SW480 (cell line): ENCODE results near the gene ID2.

ENCODE experiments used
- DNase-seq: peaks from one replicate; pipeline ENCODE4 v3.0.0-alpha.2; 2016; ENCODE audit warnings: low spot score

ID2 gene, protein sequence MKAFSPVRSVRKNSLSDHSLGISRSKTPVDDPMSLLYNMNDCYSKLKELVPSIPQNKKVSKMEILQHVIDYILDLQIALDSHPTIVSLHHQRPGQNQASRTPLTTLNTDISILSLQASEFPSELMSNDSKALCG

DNA sequence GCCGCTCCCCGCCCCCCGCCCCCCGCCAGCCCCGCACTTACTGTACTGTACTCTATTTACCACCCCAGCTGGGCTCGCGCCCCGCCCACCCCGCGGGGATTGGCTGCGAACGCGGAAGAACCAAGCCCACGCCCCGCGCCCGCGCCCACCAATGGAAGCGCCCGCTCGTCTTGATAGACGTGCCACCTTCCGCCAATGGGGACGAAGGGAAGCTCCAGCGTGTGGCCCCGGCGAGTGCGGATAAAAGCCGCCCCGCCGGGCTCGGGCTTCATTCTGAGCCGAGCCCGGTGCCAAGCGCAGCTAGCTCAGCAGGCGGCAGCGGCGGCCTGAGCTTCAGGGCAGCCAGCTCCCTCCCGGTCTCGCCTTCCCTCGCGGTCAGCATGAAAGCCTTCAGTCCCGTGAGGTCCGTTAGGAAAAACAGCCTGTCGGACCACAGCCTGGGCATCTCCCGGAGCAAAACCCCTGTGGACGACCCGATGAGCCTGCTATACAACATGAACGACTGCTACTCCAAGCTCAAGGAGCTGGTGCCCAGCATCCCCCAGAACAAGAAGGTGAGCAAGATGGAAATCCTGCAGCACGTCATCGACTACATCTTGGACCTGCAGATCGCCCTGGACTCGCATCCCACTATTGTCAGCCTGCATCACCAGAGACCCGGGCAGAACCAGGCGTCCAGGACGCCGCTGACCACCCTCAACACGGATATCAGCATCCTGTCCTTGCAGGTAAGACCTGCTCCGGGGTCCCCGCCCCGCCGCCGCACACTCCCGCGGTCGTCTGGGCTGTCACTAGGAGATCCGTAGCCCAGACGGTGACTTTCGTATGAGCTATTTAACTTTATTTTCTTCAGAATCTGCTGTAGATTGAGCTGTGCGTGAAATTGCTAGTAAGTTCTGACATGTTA is at the start of gene ID2:
Gene ID2, plus strand, starts transcription at position 271 of the 907 bp plus-strand sequence. Its CDS starts 110 bp downstream, at position 381.
- DNase-seq, result peak; percentile 99

DNA sequence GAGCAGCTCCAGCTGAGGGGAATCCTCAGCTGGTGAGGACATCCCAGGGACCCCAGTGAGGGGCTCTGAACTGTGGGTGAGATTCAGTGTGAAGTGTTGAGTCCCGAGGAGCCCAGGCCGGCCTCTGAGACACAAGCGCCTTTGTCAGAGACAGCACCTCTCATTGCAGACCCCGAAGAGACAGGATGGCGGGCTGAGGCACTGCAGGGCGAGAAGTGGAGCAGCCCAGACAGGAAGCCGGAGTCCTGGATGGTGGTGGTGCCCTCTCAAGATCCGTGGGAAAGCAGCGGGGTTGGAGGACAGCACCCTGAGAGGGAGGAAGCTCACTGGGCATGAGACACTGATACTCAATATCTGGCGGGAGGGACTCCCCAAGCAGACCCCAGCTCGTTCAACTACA is 49.1 kb upstream of the ID2 start:
- DNase-seq, result no peak

DNA sequence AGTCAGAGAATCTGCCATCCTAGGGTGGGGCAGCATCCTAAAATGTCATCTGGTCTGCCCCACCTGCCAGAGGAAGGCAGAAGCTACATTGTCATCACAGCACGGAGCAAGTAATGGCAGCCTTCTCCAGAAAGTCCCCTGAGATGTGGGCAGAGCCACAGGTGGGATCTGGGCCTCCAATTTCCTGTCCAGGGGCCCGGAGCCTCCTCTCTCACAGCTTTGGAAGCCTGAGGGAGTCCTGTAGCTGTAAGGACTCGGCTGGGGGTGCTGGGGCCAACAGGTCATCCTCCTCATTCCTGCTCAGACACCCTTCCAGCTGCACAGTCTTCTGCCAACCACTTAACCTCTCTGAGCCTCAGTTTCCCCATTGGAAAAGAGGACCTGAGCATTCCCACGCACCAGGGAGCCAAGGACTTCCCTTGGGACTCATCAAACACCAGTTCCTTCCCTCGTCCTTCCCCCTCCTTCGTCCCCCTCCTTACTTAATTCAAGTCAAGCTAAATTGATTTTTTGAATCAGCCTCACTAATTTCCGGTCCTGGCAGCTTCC is 48.6 kb upstream of the ID2 start:
- peak; percentile 37 for DNase-seq

DNA sequence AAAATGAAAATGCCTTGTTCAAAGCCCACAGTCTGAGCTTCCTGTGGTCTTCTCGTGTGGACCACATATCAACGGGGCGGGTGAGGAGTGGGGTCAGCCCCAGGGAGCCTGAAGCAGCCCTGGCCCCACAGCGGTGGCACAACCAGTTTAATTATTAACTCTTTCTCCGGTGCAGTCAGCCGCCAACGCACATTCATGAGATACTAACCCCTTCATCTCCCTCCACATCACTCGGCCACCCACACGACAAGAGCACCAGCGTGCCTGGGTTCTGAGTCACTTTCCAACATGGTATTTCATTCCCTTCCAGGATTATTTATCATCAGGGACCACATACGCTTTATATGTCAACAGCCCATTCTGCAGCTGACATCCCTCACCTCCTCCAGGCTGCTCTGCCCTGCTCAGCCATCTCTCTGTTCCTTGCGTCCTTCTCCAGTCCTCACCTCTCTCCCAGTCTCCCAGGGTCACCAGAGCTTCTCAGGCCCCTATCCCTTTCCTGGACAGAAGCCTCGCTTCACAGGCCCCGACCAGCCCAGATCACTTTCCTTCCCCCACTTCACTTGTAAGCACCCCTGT is 48.0 kb upstream of the ID2 start:
- DNase-seq, result peak; percentile 99

DNA sequence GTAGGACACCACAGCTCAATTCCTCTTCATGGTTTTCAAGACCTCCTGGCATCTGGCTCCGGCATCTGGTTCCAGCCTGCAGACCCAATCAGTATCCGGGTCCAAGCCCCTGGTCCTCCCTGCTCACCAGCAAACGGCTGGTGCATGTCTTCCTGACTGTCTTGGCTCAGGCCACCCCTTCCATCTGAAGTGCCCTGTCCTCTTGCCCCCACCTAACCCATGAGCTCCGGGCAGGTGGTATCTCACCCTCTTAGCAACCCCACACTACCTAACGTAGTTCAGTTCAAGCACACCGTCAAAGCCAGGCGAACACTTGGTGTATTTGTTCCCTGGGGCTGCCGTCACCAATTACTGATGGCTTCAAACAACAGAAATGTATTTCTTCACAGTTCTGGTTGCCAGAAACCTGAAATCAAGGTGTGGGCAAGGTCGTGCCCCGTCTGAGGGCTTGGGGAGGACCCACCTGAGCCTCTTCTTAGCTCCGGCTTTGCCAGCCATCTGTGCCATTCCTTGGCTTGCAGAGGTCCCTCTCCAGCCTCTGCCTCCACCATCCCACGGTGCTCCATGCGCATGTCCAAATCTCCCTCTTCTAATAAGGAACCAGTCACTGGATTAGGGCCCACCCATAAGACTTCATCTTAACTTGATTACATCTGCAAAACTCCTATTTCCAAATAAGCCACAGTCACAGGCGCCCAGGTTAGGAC is 47.2 kb upstream of the ID2 start:
- no peak for DNase-seq

DNA sequence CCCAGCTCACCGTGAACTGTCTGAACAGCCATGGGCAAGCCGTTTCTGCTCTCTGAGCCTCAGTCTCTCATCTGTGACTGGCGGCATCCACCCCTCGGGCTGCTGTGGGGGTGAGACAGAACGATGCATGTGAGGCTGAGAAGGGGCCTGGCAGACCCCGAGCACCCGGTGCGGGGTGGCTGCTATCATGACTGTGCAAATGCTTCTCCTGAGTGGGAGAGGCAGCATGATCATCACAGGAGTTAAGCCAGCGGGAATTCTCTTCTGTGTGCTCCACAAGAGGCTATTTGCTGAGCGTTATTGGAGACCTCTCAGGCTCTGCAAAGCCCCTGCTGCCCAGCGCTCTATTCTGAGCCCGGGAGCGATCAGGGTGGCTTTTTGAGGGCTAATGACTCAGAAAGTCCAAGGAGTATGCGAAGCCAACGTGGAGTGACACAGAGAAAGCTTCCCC is 45.8 kb upstream of the ID2 start:
- no peak for DNase-seq

DNA sequence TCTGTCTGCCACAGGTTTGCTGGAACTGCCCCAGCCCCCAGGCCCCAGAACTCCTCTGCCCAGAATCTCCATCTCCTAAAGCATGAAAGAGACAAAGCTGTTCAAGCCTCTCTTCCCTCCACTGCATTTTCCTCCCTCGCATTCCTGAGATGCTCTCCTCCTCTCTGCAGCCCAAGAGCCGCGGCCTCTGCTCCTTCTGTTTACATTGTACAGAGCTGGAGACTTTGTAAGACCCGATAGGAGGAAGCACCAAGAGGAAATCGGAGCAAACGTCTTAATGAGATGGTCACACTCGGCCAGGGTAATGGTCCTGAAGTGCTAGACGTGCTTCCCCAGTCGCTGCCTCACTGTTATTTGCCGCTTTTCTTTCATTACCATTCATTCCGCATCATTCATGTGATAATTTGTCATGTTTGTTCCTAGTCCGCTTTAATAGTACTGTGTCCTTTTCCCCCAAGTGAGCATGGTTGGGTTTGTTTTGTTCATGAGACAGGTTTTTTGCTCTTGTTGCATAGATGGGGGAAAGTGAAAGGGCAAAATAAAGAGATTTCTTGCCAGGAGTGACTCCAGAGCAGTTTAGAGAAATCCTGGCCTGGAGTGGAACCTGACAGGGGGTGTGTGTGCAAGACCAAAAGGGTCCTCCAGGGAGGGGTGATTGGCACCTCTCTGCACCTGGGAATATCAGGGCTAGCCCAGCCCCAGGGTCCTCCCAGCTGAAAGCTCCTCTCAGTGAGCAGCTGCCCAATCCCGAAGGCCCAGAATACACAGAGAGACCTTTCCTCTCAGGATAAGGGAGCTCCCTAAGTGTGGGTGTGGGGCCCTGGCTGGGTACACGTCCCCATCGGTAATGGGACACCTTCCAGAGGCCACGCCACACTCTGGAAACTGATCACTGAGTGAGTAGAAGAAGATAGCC is 44.9 kb upstream of the ID2 start:
- DNase-seq, result peak; percentile 42

DNA sequence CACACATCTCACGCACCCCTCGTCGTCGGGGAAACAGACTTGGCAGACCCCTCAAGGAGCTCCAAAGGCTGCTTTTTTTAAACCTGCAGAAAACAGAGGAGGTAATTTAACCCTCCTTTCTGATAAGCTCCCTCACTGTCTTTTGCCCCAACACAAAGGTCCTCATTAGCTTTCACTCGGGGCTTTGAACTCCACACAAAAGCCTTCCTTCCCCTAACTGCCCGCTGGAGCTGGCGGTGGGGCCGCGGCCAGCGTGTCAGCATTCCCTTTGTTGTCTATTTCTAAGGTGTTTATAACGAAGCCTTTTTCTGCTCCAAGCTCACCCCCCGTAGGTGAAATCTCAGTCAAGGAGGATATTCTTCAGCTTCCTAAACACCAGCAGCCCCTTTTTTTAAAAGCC is 43.5 kb upstream of the ID2 start:
- no peak for DNase-seq

DNA sequence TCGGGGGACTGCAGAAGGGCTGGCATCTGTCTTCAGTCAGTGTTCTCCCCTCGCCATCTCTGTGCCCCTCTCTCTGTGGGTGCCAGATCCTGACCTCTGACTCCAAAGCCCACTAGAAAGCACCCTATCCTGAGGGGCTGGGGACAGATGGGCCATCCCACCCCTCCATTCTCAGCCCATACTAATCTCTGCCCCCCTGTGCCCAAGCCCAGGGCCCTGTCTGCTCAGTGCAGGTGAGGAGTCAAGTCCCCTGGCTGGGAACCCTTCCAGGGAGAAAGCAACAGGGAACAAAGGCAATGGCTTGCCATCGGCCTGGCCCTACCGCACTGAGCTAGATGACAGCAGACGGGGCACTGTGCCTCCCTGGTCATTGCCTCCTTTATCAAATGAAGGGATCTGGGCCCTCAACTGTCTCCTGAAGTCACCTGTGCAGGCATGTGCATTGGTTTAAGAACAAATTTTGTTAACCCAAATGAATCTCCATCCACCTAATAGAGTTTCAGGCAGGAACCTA is 42.7 kb upstream of the ID2 start:
- DNase-seq, result no peak

DNA sequence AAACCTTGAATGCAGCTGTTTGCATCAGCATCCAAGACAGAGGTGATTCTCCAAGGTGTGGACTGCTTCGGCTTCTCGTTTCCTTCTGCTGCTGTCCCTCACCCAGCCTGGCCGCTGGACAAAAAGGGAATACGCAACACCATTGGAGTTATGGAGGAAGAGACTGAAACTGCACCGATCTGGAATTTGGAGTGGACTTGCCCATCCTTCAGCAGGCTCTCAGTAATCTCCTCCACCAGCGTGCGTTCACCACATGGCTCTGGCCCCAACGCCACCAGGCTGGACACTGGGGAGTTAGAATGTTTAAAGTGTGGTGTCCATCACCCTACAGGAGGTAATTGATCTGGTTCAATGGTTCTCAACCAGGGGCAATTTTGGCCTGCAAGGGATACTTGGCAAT is 41.4 kb upstream of the ID2 start:
- DNase-seq, result no peak

DNA sequence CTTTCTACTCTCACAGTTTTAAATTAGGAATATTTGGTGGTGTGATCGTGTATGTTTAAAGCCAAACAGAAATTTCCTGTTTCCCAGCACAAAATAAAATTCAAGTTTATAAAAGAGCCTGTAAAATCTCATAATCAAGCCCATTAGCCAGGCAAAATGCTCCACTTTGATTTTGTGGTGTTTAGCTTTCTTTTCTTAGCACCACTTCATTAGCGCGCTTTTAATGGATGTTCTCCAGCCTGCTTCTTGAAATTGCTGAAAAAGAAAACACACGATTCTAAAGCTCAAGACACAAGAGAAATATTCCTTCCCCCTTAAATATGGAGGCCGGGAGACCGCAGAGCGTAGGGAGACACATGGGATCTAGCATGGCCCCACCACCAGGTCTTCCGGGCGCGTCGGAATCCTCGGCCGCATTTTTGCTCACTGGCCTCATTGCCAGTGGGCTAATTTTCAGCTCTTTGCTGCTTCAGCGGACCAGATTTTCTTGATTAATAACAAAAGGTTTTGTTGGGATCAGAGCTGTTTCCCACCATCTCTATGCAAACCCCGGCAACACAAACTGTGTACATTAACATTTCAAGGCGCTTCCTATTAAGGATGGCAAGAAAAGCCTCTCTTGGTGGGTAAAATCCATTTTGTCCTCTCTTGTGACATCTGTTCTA is 40.4 kb upstream of the ID2 start:
- DNase-seq, result no peak

DNA sequence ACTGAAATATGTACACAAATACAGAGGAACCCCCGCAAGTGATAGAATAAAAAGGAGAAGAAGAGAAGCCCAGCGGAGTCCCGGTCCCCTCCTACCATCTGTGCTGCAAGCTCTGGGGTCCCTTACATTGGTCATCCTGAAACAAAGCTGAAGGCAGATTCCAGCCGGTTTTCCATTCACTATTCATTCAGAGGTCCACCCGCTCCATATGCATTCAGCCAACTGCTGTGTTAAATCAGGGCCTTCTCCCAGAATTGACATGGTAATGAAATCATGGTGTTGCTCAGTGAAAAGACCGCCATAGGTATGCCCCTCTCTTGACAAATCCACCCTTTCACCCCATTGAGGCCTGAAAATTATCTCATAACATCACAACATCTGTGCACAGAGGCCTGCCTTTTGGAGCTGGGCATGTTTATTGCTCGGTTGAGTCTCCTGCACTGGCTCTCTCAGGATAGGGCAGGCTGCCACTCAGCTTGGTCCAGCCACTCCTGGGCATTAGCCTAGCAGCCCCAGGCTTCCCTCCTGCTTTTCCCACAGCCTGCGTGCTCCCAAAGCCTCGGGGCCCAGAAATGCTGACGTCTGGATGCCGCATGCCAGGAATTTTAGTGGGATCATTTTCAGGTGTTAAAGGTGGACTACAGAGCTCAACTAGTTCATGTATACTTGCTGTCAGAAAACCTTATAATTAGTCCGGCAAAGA is 39.3 kb upstream of the ID2 start:
- DNase-seq, result no peak

DNA sequence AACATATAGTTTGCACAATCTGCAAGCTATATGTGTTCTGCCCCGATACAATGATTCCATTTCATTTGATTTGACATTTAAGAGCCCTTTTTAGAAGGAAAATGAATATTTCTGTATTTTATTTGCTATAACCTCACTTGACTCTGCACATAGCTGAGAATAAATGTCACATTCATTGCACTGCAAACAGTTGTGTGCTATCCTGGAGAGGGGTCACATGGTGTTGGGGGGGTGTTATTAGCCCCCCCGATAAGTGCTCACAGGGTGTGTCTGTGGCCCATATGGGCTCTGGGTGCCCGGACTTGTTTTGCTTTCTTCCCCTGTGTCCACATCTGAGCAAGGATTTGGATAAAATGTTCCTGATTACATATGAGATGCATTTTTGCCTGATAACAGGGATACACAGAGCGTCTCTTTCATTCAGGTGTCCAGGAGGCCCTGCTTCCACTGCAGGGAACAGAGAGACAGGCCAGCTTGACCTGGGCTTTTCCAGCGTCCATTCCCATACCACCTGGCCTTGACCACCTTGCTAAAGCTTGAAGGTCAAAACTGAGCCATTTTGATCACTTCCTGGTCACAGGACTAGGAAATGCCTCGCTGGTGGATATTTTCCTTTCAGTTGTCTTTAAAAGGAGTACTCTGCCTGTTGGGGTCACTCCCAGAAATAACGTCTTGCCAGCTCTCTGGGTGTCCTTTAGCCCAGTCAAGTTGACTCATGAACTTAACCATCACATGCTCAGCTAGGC is 38.4 kb upstream of the ID2 start:
- DNase-seq, result no peak

DNA sequence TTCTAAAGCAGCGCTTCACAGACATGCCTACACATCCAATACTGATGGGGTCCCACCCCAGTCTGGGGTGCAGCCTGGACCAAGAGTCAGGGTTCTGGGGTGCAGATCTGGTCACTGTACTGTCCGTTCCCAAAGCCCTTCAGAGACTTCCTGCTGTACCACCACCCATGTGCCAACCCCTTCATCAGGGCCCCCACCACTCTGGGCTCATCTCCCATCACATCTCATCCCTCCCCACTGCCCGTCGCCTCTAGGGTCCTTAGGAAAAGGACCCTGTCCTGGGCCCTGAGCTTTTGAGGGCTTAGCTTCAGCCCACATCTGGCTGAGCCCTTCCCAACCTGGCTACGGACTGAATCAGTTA is 37.9 kb upstream of the ID2 start:
- no peak for DNase-seq

DNA sequence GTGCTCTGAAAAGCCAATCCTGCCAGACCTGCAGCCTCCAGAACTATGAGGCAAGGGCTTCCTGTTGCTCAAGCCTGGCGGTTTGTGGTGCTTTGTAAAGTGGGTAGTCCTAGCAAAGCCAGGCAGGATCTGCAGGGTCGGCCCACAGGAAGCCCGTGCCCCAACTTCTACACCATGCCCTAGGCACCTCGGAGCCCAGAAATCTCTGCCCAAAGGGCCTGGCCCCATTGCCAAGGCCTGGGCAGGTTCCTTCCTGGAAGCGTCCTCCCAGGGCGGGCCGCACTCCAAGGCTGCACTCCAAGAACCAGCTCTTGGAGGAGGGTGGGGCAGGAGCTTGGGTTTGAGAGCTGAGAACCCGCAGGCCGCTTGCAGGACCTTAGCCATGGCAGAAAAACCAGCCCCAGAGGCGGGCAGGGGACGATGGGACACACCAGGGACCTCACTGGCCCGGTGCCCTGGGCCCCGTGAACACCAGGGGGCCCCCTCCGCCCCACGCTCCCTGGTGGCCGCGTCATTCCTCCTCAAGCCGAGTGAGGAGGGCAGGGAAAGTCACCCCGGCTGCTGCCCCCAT is 37.2 kb upstream of the ID2 start:
- no peak for DNase-seq

DNA sequence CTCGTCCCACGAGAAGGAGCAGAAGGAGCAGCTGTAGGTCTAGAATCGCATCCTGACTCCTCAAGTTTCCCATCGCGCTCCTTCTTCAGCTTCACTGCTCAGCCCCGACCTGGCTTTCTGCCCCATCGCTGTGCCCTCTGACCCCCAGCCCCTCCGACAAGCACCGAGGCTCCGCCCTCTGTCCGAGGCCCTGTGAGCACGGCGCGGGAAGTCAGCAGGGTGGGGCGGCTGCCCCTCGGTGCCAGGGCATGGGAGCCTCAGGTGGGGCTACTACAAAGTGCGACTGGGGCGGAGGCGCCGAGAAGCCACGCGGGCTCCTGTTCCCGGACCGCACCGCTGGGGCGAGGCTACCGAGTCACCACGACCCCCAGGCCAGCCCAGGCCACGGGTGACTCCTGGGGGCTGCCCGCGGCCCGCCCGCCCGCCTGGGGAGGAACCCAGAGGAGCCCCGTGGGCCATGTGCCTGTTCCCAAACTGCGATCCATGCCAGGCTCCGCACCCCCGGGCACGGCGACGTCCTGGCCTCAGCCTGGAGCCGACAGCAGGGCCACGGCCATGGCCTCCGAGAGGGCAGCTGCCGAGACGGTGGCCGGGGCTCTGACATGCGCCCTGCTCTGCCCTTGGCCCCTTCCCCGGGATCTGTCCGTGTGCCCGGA is 36.6 kb upstream of the ID2 start:
- DNase-seq, result no peak

DNA sequence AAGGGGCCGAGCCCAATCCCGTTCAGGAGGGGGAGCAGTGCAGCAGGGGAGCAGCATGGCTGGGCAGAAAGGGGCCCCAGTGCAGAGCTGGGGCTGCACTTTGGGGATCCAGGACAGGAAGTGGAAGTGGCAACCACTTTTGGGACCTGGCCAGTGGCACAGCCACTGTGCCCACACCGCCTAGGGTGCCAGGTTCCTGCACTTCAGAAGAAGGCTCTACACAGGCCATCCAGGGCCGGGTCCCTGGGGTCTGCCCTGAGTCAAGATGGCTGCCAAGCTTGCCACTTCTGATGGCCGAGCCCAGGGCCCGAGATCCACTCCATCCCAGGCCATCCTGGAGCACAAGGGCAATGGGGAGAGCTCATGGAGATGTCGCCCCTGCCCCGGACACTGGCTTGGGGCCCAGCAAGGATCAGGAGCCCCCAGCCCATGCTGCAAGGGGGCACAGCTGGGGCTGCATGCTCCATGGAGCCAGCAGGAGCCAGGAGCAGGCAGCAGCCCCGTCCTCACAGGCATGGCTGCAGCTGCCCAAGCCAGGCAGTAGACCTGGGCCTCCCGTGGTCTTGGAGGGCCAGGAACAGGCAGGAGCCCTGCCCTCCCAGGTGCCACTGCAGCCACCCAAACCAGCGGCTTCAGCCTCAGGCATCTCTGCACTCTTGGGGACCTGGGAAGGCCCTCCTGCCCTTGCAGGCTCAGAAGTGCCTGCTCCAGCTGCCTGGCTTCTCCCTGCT is 35.0 kb upstream of the ID2 start:
- no peak for DNase-seq

DNA sequence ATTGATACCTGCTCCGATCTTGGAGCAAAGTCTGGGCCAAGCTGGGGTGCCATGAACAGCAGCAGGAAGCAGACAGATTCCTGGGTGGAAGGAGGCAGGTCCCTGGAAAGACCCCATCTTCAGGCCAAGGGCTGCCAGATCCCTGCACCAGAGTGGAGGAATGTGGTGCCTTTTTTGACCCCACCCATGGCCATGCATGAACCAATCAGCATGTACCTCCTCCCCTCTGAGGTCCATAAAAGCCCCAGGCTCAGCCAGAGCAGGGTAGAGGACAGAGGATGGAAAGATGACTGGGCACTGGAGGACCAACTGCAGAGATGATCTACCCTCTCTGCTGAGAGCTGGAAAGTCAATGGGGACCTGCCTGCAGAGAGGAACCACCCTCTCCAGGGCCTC is 34.4 kb upstream of the ID2 start:
- DNase-seq, result no peak
